ENCODE measurements around the gene CFAP69.
"Not testable (repeated sequence)": the region's sequence is repeated elsewhere in the genome, so short reads cannot be mapped to it uniquely, and the experiment has no call there.

Gene CFAP69

DNA sequence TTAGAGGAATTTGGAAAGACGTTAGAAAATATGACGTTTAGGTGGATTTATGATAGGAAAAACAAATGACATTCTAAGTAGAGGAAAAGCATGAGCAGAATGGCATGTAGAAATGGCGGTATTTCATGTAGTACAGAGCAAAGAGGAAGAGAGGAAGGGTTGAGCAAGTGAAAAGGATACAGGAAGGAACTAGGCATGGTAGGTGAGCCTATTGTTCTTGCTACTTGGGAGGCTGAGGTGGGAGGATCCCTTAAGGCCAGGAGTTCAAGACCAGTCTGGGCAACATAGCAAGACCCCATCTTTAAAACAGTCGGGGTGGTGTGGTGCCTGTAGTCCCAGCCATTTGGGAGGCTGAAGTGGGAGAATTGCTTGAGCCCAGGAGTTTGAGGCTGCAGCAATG, 102.8 kb downstream of the CFAP69 start:
- no peak for DNase-seq

- DNase-seq: no peak
These were observed 104.3 kb downstream of the CFAP69 start for GRCh38 chr7:90349305-90349704.

GRCh38 chr7:90350032-90350431, 105.1 kb downstream of the CFAP69 start:
- DNase-seq: not testable (repeated sequence)

GRCh38 chr7:90351987-90352386, 107.0 kb downstream of the CFAP69 start:
- DNase-seq: no peak
